Right lobe of liver (tissue), 6 donors: ENCODE measurements around the gene MYT1. TPM values are rescaled to one million over a fixed set of nuclear protein-coding genes. Genes with fewer than 3 reads are reported as not detected.
A peak's percentile ranks its signal among the peaks of the same experiment; 100 is the strongest.
"Not testable (repeated sequence)": the region's sequence is repeated elsewhere in the genome, so short reads cannot be mapped to it uniquely, and the experiment has no call there.

ENCODE experiments used
- ATAC-seq, 4 donors: fragments of 200-7000 bp; cut with Tn5 transposase; one replicate each; pipeline ENCODE4 v1.9.1; 2020; ENCODE audit warnings: mild to moderate bottlenecking in 4 of 4, moderate library complexity in 4 of 4
- DNase-seq, 3 donors: peaks; one replicate each; pipeline ENCODE4 v3.0.0-alpha.2; 2020
- H3K27ac ChIP-seq, 3 donors: fragments of 200-600 bp; one replicate each; pipeline ENCODE4 v1.8.0; 2022
- H3K27me3 ChIP-seq, 2 donors: fragments of 200-600 bp; one replicate each; pipeline ENCODE4 v1.8.0; 2022
- H3K36me3 ChIP-seq, 4 donors: fragments of 200-600 bp; sonication (generic) in 1 of 4; one replicate each; pipeline versions ENCODE4 v1.5.1 to v1.8.0; 2017 to 2022; ENCODE audit warnings: control low read depth in 1 of 4
- H3K4me1 ChIP-seq, 4 donors: fragments of 200-600 bp; sonication (generic) in 1 of 4; one replicate each; pipeline versions ENCODE4 v1.5.1 to v1.8.0; 2017 to 2022; ENCODE audit warnings: control low read depth in 1 of 4
- H3K4me3 ChIP-seq, 3 donors: fragments of 200-600 bp; one replicate each; pipeline ENCODE4 v1.8.0; 2022
- H3K9me3 ChIP-seq, 4 donors: fragments of 200-600 bp; sonication (generic) in 1 of 4; one replicate each; pipeline versions ENCODE4 v1.5.1 to v1.8.0; 2017 to 2022; ENCODE audit warnings: control low read depth in 1 of 4
- CTCF ChIP-seq, 4 donors: fragments of 200-600 bp in 3 of 4; fragments of 450-650 bp in 1 of 4; IDR thresholded peaks; one replicate each; pipeline versions ENCODE4 v1.5.1 to v1.8.0; 2016 to 2022; ENCODE audit warnings: antibody characterized with exemption in 4 of 4, mild to moderate bottlenecking in 2 of 4
- POLR2A ChIP-seq: fragments of 450-650 bp; IDR thresholded peaks from one replicate; pipeline ENCODE4 v1.6.1; 2017; ENCODE audit warnings: antibody characterized with exemption, mild to moderate bottlenecking
- WGBS: methylation state at CpG from one replicate; pipeline ENCODE4 v1.1.6; 2018; ENCODE audit warnings: low coverage, low lambda C conversion rate; ENCODE audit not compliant: insufficient coverage; ENCODE audit errors: missing lambda C conversion rate; 5-methylcytosine and 5-hydroxymethylcytosine counted together
- intact Hi-C, 2 donors: fragments of 100-400 bp; cut with DNase I; formaldehyde crosslinking; loops; one replicate each; pipeline versions ENCODE4 v1.11.2 to v1.14.1; 2022
- total RNA-seq, 6 experiments: library from RNA; depleted of rRNA in 2 of 6; stranded (reverse); fragments of >200 nt in 2 of 6; fragmentation: NEBNext Ultra II Directional in 3 of 6; extraction: Animal tissue kit (Norgen Biotek cat#: 25700) in 3 of 6; gene quantifications; one replicate each; pipeline versions ENCODE4 v1.1.0 to v1.2.4, GENCODE V29; 2016 to 2023
- donor health status: DM: no; HTN: yes; CAD: no.
- donor health status: DM: no; HTN: no; CAD: no.
- donor health status: DM: no; HTN: no; CAD: no.
- donor health status: DM: no; HTN: yes; CAD: no.
- donor health status: DM: no; HTN: yes; CAD: no.

The MYT1 gene
- total RNA-seq, 6 experiments from 2014 or later, result 0.06 to 0.09 TPM; not detected in 4

- WGBS, result 75% methylated on average over 1 of the region's 4 CpGs
- Histone ChIP-seq H3K9me3 (no peaks in the 10 kb centered on the region), H3K4me1 (no peaks in the 10 kb centered on the region), H3K36me3 (no peaks in the 10 kb centered on the region), H3K27me3 (no peaks in the 10 kb centered on the region), H3K4me3 (no peak overlapping the region), H3K27ac (no peak overlapping the region)
- intact Hi-C loops, result no loop called here
- ATAC-seq, result no peak
- no peak for TF ChIP-seq CTCF (IDR thresholded peaks at IDR 0.05)
- no peak for TF ChIP-seq POLR2A
- DNase-seq, result no peak
Measured at GRCh38 chr20:64173116-64173515, 8.9 kb downstream of the MYT1 start.

GRCh38 chr20:64176551-64176950 is 12.3 kb downstream of the MYT1 start:
- H3K36me3 ChIP-seq, result no peaks in the 10 kb centered on the region
- intact Hi-C loops, result no loop called here
- TF ChIP-seq CTCF (IDR thresholded peaks at IDR 0.05), result no peak
- TF ChIP-seq POLR2A, result no peak
- no peak overlapping the region for H3K27ac ChIP-seq
- ATAC-seq, result no peak
- H3K27me3 ChIP-seq, result no peaks in the 10 kb centered on the region
- DNase-seq, result peak in 1 of 3 donors; percentile 30
- H3K9me3 ChIP-seq, result no peaks in the 10 kb centered on the region
- no peak overlapping the region for H3K4me3 ChIP-seq
- WGBS, result 34% methylated on average over 11 of the region's 11 CpGs
- H3K4me1 ChIP-seq, result no peaks in the 10 kb centered on the region

DNA sequence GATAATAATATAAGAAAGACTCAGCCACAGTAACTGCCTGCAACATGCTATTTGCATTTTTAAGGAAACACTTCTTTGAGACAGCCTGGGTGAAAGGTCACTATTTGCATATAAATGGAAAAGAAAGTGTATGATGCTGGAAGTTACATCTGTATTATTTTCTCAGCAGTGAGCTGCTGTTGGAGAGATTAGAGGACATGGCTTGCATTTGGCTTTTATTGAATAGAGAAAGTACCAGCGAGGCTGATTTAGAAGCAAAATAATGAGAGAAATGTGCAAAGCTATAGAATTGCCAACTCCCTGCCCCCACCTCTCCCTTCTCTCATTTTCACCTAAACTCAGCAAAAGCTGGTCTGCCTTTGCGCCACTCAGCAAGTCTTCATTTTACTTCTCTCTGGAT is 12.7 kb downstream of the MYT1 start:
- intact Hi-C loops, result no loop called here
- 44% methylated on average over 2 of the region's 2 CpGs for WGBS
- no peak for DNase-seq
- no peaks in the 10 kb centered on the region for H3K4me1 ChIP-seq
- no peak for ATAC-seq
- no peak overlapping the region for H3K4me3 ChIP-seq
- TF ChIP-seq POLR2A (no peak), CTCF (IDR thresholded peaks at IDR 0.05) (no peak)
- no peaks in the 10 kb centered on the region for H3K9me3 ChIP-seq
- H3K36me3 ChIP-seq, result no peaks in the 10 kb centered on the region
- H3K27me3 ChIP-seq, result no peaks in the 10 kb centered on the region
- no peak overlapping the region for H3K27ac ChIP-seq

GRCh38 chr20:64177384-64177783 is 13.1 kb downstream of the MYT1 start:
- Histone ChIP-seq H3K36me3 (no peaks in the 10 kb centered on the region), H3K27me3 (no peaks in the 10 kb centered on the region), H3K4me3 (no peak overlapping the region), H3K27ac (no peak overlapping the region), H3K4me1 (no peaks in the 10 kb centered on the region), H3K9me3 (no peaks in the 10 kb centered on the region)
- TF ChIP-seq CTCF (IDR thresholded peaks at IDR 0.05) (no peak), POLR2A (no peak)
- DNase-seq (peak in 1 of 3 donors; percentile 38), ATAC-seq (peak in 1 of 4 donors; percentile 73)
- intact Hi-C loops, result no loop called here
- WGBS, result 23% methylated on average over 7 of the region's 8 CpGs

DNA sequence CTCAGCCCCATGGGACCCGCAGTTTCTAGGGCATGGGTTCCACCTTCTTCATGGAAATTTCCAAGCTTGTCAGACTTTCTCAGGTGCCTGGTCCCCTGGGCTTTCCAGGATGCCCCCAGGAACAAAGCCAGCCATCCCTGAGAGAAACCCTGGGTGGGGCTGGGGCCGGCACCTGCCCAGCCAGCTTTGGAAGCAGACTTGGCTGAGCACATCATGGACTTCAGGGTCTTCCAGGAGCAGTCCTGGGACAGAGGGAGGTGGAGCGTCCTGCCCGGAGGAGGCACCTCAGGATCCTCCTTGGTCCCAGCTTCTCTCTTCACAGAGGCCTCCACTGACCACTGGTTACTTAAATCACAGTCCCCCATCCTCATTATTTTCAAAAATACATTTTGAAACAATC is 13.5 kb downstream of the MYT1 start:
- no peak for ATAC-seq
- no peak for TF ChIP-seq CTCF (IDR thresholded peaks at IDR 0.05)
- no peak for TF ChIP-seq POLR2A
- Histone ChIP-seq H3K36me3 (no peaks in the 10 kb centered on the region), H3K27me3 (no peaks in the 10 kb centered on the region), H3K4me1 (no peaks in the 10 kb centered on the region), H3K4me3 (no peak overlapping the region), H3K27ac (no peak overlapping the region), H3K9me3 (no peaks in the 10 kb centered on the region)
- DNase-seq, result peak in 1 of 3 donors; percentile 35
- intact Hi-C loops, result no loop called here
- 75% methylated on average over 2 of the region's 4 CpGs for WGBS

GRCh38 chr20:64178925-64179324 is 14.7 kb downstream of the MYT1 start:
- intact Hi-C loops, result not testable (repeated sequence)

More at GRCh38 chr20:64178925-64179324, 14.7 kb downstream of the MYT1 start:
- not testable (repeated sequence) for ATAC-seq, H3K4me1 ChIP-seq, H3K27ac ChIP-seq, H3K36me3 ChIP-seq, H3K9me3 ChIP-seq, H3K27me3 ChIP-seq, H3K4me3 ChIP-seq, DNase-seq
- WGBS, result 80% methylated on average over 14 of the region's 20 CpGs
